Left kidney (tissue), 2 donors: Measurements from ENCODE around the gene TPP2. TPM values are rescaled to one million over a fixed set of nuclear protein-coding genes. Genes with fewer than 3 reads are reported as not detected.

ENCODE experiments used
- DNase-seq: peaks from one replicate; pipeline ENCODE4 v3.0.0-alpha.2; 2013
- polyA plus RNA-seq: library from polyadenylated mRNA; unstranded; fragments of 120-200 nt; gene quantifications from one replicate; pipeline ENCODE4 v1.2.1, GENCODE V29; 2013; ENCODE audit not compliant: insufficient read length

The TPP2 gene
- polyA plus RNA-seq, 1 donor = 71.7 TPM

DNA sequence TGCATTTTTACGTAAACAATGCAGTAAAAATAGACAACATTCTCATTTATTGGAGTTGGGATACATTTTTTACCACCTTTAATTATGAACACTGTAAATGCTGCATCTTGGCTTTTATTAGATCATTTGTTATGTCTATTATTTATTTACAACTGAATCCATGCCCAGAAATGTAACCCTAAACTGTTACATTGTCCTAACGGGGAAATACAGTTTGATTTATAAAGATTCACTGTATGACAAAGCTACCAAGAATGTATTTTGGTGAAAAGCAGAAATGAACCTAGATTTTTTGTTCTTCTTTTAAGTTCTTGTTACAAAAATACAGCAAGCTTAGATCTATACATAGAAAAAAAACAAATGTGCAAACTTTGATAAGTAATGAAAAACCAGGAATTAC, 97.0 kb downstream of the TPP2 start:
- DNase-seq = no peak

DNA sequence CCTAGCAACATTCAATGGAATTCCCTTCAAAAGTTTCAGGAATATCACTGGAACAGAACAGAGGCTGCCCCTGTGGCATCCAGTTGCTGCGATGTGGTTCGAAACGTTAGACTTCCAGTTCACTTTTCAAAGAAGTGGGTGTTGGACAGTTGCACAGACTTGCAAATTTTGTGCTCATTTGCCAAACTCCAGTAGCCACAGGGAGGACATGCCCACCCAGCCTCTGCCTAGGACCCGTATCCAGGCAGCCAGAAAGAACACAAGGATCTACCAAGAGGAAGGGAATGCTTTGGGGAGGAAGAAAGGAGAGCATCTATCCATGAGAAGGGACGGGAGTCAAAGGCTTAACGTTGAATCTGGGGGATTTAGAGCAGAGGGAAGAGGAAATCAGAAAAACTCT, 98.2 kb downstream of the TPP2 start, which contains the start of gene METTL21C:
Gene METTL21C (minus strand): TSS at position 108 of the 400 bp plus-strand sequence. CDS start 546 bp downstream, outside the sequence.
- DNase-seq = no peak

DNA sequence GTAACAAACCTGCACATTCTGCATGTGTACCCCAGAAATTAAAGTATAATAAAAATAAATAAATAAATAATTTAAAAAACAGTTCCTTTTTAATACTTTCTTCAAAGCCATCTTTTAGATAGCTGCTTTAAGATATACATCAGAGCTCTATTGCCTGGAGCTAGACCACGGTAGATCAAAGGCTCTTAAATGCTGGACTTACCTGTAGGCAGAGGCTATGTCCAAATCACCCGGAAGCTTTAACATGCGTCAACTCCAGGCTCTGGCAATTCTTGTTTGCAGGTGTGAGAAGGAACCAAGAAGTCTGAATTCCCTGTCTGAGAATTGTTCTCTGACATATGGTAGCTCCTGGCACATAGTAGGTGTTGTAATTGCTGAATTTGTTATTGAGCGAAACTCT, 99.7 kb downstream of the TPP2 start:
- no peak for DNase-seq

DNA sequence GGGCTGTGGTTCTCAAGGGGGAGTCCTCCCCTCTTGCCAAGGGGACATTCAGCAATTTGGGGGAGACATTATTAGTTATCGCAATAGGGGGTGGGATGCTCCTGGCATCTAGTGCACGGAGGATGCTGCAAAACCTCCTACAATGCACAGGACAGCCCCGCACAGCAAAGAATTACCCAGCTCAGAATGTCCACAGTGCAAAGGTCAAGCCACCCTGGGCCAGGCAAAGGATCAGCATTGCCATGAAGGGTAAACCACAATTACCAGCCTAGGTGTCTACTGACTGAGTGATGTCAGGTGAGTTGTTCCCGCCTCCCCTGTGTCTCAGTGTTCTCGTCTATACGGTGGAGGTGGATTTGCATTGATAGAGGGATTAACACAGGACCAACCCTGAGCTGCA, 100.5 kb downstream of the TPP2 start:
- DNase-seq = no peak

DNA sequence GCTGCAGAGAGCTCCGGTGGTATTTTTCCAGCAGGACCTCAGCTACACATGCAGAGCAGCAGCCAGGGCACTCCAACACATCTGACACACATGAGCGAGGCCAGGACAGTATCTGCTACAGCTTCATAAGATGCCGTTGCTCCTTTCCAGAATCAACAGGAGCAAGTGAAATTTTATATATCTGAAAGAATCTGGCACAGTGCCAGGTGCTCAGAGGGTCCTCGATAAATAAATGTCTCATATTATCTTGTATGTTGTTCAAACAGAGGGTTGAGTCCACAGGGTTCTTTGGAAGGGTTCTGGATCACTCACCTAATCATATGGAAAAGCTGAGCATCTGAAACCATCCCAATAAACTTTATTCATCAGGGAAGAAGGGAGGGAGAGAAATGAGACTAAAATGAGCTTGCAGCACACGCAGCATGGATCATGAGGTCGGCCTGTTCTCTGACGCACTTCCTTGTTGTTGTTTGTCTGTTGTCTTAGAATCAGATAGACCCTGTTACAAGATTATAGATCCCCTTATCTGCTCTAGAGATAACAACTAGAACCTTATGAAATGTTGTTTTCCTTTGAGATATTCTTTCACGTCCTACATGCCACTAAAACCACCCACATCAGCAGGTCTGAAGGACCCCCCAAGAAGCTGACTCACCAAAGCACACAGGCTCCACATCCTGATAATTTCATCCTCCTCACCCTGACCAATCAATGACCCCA, 101.3 kb downstream of the TPP2 start:
- DNase-seq = no peak

DNA sequence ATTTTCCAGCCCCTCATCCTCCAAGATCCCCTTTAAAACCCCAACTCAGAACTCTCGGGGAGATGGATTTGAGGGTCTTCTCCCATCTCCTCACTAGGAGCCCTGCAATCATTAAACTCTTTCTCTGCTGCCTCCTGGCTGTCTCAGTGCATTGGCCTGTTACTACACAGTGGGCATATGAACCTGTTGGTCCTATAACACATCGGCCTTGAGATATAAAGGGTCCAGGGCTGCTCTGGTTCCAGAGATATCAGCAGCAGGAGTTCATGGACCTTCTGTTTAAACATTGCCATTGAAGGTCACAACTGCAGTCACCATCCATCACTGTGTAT, 101.8 kb downstream of the TPP2 start:
- DNase-seq = no peak

DNA sequence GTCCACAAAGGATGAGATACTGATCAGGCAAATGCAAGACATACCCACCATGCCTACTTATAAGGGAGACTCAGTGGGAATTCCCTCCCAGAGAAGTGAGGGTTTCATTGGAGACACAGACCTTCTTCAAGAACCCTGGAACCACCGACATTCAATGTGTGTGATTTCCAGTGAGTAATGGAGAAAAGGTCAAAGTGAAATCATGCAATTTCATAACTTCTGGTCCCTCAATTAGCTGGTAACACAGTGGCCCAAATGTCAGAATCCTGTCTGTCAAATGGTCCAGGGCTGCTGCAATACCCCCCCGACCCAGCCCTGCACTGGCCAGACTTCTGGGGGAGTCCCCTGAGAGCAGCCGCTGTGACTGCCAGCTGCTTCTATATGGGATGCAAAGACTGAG, 102.7 kb downstream of the TPP2 start:
- no peak for DNase-seq

DNA sequence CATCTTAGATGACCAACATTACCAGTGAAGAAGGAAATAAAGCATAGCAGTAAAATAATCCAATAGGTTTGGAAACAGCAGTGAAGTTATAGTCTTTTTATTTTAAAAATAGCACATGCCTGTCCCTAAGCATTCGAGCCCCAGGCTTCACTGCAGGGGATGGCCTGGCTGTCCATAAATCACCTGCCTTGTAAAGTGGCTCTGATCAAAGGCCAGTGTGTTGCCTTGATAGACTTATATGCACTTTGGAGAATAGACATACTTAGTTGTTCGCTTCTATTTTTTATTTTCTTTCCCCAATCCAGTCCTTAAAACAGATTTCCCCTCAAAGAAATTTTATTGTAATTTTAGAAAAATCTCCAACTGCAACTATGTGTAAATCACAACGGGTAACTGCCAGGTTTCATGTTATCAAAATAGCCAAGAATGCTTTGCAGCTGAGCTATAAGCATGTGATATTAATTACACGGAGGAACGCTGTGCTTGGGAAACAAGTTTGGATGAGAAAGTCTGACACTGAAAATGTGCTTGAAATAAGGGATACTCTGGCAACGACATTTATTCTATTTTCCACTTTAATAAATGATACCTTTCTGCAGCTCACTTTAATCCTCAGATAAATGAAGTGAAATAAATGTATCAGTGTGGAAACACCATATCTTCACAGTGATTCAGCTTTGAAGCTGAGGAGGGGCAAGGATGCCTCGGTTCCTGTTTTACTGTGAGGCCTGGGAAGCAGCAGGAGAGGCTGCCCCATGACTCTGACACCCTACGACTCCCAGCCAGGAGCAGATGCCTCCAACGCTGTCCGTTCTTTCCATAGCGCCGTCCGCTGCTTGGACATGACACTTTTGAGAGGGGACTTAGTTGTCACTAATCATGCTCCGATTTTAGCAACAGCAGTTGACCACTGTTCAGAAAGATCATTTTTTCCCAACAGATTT, 103.6 kb downstream of the TPP2 start:
- no peak for DNase-seq

DNA sequence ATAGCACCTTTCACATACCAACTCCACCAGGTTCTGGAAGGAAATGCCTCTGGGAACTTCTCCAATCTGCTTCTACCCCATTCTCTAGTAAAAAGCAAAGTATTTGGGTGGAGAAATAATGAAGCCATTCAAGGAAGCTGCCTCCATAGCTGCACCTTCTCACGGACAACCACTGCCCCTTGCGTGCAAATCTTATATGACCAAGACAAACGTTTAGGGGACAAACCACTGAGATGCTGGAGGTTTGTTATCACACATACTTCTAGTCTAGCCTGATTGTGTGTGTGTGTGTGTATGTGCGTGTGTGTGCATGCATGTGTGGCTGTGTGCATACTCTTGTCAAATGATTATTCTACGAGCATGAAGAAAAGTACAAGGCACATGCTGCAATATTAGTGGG, 104.5 kb downstream of the TPP2 start:
- no peak for DNase-seq

DNA sequence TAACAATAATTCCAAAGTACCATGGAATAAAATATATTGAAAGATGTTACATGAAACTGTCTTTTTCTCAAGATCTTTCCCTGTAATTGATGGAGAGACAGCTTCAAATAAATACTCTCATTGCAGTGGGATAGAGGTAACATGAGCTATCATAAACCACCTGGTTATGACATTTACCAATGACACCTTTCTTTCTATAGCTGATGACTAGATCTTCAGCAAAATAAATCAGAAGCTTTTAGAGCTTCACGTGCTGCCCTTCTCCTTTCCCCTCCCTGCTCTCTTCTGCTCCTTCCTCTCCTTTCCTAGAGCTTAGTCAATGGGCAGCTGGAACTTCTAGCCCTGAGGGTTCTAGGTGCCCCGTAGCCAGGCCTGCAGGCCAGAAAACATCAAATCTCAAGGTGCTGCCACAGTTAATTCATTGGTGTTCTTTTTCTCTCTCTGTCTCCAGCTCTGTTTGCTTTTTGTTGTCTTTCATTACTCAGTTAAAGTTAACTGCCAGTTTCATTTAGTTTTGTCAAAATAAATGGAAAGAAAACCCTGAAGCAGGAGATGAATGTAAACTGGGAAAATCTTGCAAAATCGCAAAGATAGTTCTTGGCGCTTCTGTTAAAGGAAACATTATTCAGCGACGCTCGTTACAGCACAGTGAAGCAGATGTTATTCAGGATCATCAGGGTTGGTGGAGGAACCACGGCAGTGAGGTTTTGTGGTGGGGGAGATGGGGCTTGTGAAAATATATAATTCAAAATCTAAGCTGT, 106.4 kb downstream of the TPP2 start:
- DNase-seq = no peak

DNA sequence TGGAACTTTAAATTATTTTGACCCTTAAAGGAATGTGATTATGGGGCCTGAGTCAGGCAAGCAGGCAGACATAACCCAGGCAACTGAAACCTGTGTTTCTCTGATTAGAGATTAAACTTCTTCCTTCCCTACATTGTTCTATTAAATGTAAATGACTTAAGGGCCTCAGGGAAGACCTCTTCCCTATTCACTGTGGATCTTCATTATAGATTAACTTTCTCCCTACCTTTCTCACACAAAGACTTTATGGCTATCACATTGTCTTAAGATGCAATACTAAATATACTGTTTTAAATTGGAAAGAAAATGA, 106.9 kb downstream of the TPP2 start:
- no peak for DNase-seq

DNA sequence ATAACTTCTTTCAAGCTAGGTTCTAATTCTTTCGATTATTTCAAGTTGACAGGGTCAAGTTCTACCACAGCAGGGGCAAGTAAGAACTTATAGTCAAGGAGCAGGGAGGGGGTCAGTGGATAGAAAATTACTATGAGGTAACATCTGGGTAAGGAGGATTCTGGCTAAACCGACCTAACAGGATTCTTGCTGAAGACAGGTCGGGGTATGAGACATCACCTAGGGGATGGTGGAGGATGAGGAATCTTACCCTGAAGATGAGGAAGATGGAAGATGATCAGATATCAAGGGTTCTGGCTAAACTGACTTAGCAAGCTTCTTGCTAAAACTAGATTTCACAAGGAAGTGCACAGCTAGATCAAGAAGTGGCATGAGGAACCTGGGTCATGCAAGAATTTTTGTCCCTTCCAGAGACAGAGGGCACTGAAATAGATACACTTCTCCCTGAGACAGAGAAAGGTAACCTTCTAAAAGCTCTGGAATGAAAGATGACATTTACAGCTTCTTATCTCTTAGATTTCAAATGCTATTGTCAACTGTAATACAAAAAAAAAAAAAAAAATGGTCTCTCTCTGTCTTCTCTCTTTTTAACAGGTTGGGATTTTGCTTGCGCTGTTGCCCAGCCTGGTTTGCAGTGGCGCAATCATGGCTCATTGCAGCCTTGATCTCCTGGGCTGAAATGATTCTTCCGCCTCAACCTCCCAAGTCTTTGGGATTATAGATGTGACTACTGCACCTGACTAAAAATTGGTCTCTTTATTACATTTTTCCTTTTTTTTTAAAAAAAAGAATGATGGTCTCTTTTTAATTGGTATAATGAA, 107.7 kb downstream of the TPP2 start:
- no peak for DNase-seq

DNA sequence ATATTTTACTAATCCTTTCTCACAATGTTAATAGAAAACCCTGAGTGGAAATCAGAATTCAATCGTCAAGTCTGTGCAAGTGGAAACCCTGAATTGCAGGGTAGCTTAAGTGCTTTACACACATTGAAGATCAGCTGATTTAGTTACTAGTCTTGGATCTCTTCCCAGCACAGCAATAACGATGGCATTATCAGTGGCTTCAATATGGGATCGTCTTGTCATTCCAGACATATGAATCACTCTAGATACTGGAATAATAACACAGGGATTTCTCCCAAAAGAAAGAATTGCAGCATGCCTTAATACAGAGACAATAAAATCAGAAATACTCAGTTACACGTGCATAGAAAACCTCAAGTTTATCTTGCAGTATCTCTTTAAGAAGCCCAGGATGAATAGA, 110.7 kb downstream of the TPP2 start:
- no peak for DNase-seq

DNA sequence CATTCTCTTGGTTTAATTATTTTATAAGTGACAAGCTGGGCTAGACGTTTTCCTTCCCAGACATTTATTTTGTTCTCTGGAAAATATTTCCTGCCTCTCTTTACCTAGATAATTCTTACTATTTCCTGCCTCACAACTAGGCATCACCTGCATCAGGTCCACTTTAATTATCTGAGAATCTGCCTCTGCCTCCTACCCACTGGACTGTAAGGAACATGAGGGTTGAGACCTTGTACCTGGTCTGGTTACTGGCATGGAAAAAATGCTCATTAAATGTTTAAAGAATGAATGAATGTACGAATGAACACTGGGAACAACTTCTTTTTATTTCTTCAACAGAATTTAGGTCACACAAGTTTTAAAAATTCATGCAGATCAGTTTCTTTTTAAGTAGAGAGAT, 111.4 kb downstream of the TPP2 start:
- DNase-seq = no peak

DNA sequence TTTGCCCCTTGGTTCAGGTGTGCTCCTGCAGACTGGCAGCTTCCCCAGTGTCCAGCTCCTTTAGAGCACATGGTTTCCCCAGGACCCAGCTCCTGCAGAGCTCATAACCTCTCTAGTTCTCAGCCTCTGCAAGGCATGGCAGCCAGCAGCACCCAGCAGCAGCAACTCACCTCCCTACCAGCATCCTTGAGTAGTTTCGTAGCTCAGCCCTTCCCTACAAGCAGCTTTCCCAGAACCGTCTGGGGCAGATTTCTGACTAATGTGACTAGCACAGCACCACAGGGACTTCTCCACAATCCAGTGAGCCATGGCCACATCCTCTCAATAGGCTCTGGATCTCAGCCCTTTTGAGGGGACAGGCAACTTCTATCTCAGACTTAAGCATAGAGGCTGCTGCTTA, 112.2 kb downstream of the TPP2 start:
- DNase-seq = no peak

DNA sequence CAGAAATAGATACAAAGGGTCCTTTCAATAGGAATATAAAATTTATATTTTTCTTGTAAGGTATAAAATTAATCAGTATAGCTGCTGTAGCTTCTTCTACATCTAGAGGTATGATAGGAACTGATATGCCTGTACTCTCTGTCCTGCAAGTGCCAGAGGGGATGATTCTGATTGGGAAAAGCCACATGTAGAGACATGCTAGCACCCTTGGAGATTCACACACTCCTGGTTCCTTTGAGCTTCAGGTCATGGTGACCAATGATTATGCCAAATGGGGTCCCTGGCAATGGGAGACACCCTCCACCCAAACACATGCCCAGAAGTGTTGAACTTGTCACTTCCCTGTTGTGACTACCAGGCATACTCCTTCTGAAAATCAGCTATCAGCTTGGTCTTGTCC, 112.8 kb downstream of the TPP2 start:
- no peak for DNase-seq

DNA sequence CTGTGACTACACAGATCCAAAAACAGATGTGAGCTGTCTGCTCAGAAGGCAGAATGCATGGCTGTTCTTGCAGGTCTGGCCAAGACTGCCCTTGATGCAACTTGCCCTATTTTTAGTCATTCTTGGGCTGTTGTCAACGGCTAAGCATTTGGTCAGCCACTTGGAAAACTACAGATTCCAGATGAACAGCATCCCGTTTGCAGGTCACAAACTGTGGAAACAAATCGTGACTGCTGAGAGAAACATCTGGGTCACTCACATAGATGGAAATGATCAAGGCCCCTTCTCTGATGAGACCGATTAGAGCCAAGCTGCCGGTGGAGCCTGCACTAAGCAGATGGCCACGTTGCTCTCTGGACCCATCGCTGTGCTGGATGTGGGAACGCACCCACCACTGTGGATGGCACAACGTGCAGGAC, 113.5 kb downstream of the TPP2 start:
- no peak for DNase-seq

DNA sequence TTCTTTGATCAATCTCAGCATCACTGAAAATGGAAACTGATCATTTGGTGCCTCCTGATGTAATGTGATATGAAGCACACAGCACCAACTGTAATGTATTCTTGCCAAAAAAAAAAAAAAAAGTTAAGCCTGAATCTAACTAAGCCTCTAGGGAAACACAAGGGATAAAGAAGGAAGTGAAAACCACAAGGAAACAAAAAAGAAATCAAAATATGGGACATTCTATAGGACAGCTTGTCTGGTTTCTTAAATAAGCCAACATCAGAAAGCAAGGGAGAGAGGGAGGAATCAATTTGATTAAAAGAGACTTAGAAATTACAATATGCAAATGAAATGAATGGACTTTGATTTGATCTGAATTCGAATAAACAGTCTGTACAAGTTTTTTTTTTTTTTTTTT, 118.7 kb downstream of the TPP2 start:
- no peak for DNase-seq

DNA sequence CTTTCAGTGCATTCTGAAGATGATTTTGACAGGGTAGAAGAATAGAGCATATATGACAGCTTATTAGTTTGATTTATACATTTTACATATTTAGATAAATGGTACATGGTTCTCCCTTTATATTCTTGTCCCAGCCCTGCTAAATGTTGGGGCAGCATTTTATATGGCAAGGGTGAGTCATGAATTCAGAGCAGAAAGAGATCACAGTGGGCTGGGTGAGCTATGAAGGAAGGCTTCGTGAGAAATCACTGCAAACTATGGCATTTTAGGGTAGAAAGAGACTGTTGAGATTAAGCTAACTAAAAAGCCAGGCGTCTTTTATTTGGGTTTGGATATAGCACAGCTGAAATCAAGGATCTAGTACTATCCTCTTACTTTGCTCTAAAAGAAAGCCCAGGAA, 122.0 kb downstream of the TPP2 start:
- DNase-seq = no peak

DNA sequence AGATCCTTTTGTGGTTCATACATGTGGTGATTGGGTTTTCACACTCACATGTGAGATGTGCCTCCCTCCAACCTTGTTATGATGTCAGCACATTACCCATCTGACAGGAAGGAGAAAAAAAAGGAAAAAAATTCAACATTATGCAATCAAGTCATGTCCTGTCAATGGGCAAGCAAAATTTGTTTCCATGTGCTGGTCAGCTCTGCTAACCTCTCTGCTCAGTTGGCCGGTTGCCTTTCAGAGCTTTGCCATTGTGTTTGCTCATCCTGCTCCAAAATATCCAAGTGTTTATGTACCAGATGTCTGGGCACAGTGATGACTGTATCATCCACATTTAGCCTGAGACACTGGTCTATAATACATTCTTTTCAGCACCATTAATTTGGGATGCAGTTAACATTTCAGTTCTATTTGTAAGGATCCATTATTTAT, 125.0 kb downstream of the TPP2 start:
- DNase-seq = no peak

DNA sequence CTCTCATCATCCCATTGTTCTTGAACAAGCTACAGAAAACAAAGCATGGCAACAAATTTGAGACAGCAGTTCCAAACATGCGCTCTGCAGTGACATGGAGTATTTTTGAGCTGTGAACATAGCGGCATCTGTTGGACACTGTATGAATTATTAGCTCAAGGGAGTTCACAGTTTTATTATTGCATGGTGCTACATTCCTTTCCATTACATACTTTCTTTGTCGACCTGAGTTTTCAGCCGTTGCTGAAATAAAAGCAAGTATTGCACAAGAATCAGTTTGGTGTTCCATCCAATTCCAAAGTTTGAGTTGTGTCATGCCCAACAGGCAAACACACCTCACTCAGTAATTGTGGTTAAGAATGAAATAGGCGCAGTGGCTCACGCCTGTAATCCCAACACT, 128.1 kb downstream of the TPP2 start:
- peak; percentile 42 for DNase-seq

DNA sequence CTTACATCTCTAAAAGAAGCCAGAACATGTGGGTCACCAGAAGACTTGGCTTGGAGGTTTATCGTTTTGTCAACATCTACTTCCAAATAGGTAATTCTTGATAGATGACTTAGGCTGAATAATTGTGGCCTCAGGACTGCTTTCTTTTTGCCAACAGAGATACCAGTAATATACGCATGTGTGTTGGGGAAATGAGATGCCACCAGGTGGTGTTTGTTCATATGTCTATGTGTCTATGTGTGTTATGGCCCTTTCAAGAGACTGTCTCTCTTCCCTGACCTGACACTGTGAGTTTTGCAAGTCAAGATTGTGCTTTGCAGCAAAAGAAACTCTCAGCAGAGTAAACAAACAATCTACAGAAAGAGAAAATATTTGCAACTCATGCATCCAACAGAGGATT, 129.6 kb downstream of the TPP2 start:
- DNase-seq = no peak
